A673 (cell line): Measurements from ENCODE around the gene ADNP. TPM values are rescaled to one million over a fixed set of nuclear protein-coding genes. Genes with fewer than 3 reads are reported as not detected.

Experiments
- BruUV-seq: library from RNA; stranded (reverse); fragments of 400-500 nt; replicated peaks from 2 replicates; lab custom pipeline; 2021; lab: Mats Ljungman, UMichigan
- CTCF ChIA-PET: fragments of 300-600 bp; sonication (Branson Sonifier 250); formaldehyde crosslinking; loops from one replicate; lab custom pipeline; 2022; ENCODE audit warnings: antibody characterized with exemption; lab: Charles Lee
- POLR2A ChIA-PET: fragments of 300-600 bp; sonication (Branson Sonifier 250); formaldehyde crosslinking; loops from one replicate; lab custom pipeline; 2022; ENCODE audit warnings: antibody characterized with exemption; ENCODE audit not compliant: low non-redundant PET; lab: Charles Lee
- DNase-seq: peaks from one replicate; pipeline ENCODE4 v3.0.0-alpha.2; 2015; ENCODE audit warnings: low spot score
- H3K27ac ChIP-seq: fragments of 200-600 bp; sonication (generic); 2 replicates; pipeline ENCODE4 v1.5.1; 2016; ENCODE audit warnings: mixed run types, low read depth, mild to moderate bottlenecking, mixed read lengths, antibody characterized with exemption, low read length; ENCODE audit not compliant: poor library complexity, severe bottlenecking
- H3K27me3 ChIP-seq: fragments of 200-600 bp; sonication (generic); replicated peaks from 2 replicates; pipeline ENCODE4 v1.6.1; 2017; ENCODE audit warnings: mixed run types, low read depth, mild to moderate bottlenecking, mixed read lengths, antibody characterized with exemption, low read length; ENCODE audit not compliant: insufficient read depth, poor library complexity
- H3K36me3 ChIP-seq: fragments of 200-600 bp; sonication (generic); 2 replicates; pipeline ENCODE4 v1.6.1; 2016; ENCODE audit warnings: mixed run types, mild to moderate bottlenecking, mixed read lengths, antibody characterized with exemption, low read length; ENCODE audit not compliant: insufficient read depth, poor library complexity, severe bottlenecking
- H3K4me1 ChIP-seq: fragments of 200-600 bp; sonication (generic); 2 replicates; pipeline ENCODE4 v1.6.1; 2017; ENCODE audit warnings: mixed run types, mild to moderate bottlenecking, mixed read lengths, antibody characterized with exemption, low read length; ENCODE audit not compliant: insufficient read depth, poor library complexity, severe bottlenecking
- H3K4me3 ChIP-seq: fragments of 200-600 bp; sonication (generic); 2 replicates; pipeline ENCODE4 v1.5.1; 2016; ENCODE audit warnings: low read depth, mixed run types, mild to moderate bottlenecking, mixed read lengths, low read length; ENCODE audit not compliant: poor library complexity, severe bottlenecking
- H3K9me3 ChIP-seq: fragments of 200-600 bp; sonication (generic); 2 replicates; pipeline ENCODE4 v1.6.1; 2016; ENCODE audit warnings: mixed run types, low read depth, mild to moderate bottlenecking, mixed read lengths, antibody characterized with exemption, low read length; ENCODE audit not compliant: poor library complexity, severe bottlenecking
- CTCF ChIP-seq: fragments of 300-800, 200-600 bp; sonication (generic); conservative IDR thresholded peaks from 2 replicates; pipeline ENCODE4 v1.5.1; 2017; ENCODE audit warnings: low read depth, mild to moderate bottlenecking, antibody characterized with exemption, low read length, moderate library complexity, mixed read lengths
- EZH2 ChIP-seq: fragments of 200-600 bp; sonication (generic); IDR thresholded peaks from 2 replicates; pipeline ENCODE4 v1.6.1; 2017; ENCODE audit warnings: borderline replicate concordance, low read depth, mild to moderate bottlenecking, mixed read lengths, antibody characterized with exemption, low read length; ENCODE audit not compliant: poor library complexity, severe bottlenecking
- intact Hi-C: fragments of 100-400 bp; cut with micrococcal nuclease; formaldehyde crosslinking; loops from one replicate; pipeline ENCODE4 v1.10.0; 2022; ENCODE audit not compliant: unreplicated experiment
- total RNA-seq: library from RNA; stranded (reverse); gene quantifications from 2 replicates; pipeline ENCODE4 v1.2.3, GENCODE V29; 2021

ADNP gene
- total RNA-seq, 1 experiment from 2014 or later: 108 TPM

GRCh38 chr20:50969435-50969834 lies 38.2 kb upstream of the ADNP start:
- intact Hi-C loops: no loop called here
- no peak overlapping the region for H3K27ac ChIP-seq
- no peaks in the 10 kb centered on the region for H3K36me3 ChIP-seq
- no peak overlapping the region for H3K4me3 ChIP-seq
- CTCF ChIA-PET: no interaction called here
- H3K27me3 ChIP-seq: no peaks in the 10 kb centered on the region
- POLR2A ChIA-PET: no interaction called here
- H3K4me1 ChIP-seq: no peaks in the 10 kb centered on the region
- no TSS peak for BruUV-seq
- TF ChIP-seq CTCF: no peak
- TF ChIP-seq EZH2: no peak
- no peak for DNase-seq
- H3K9me3 ChIP-seq: no peaks in the 10 kb centered on the region

- DNase-seq: no peak
- no peaks in the 10 kb centered on the region for H3K36me3 ChIP-seq
- ChIA-PET CTCF (no interaction called here), POLR2A (no interaction called here)
- BruUV-seq: no TSS peak
- H3K27ac ChIP-seq: no peak overlapping the region
- no peaks in the 10 kb centered on the region for H3K4me1 ChIP-seq
- H3K27me3 ChIP-seq: no peaks in the 10 kb centered on the region
- no peak overlapping the region for H3K4me3 ChIP-seq
- TF ChIP-seq EZH2 (no peak), CTCF (no peak)
- H3K9me3 ChIP-seq: no peaks in the 10 kb centered on the region
- intact Hi-C loops: no loop called here
Measured at GRCh38 chr20:50968289-50968688, 37.1 kb upstream of the ADNP start.

- Histone ChIP-seq H3K27me3 (no peaks in the 10 kb centered on the region), H3K36me3 (no peaks in the 10 kb centered on the region), H3K4me3 (no peak overlapping the region), H3K4me1 (no peaks in the 10 kb centered on the region), H3K9me3 (no peaks in the 10 kb centered on the region), H3K27ac (no peak overlapping the region)
- no TSS peak for BruUV-seq
- TF ChIP-seq CTCF (no peak), EZH2 (no peak)
- ChIA-PET CTCF (no interaction called here), POLR2A (no interaction called here)
- intact Hi-C loops: no loop called here
- DNase-seq: no peak
Measured at GRCh38 chr20:50967586-50967985, 36.3 kb upstream of the ADNP start.
